NCI-H2029 (cell line): Measurements from ENCODE around the gene CD74.
A peak's percentile ranks its signal among the peaks of the same experiment; 100 is the strongest.

Source experiments
- DNase-seq: peaks from one replicate; lab custom pipeline; 2025; lab: John Stamatoyannopoulos, UW

CD74 gene

GRCh38 chr5:150364004-150364403 is 48.7 kb downstream of the CD74 start:
- DNase-seq: no peak

DNA sequence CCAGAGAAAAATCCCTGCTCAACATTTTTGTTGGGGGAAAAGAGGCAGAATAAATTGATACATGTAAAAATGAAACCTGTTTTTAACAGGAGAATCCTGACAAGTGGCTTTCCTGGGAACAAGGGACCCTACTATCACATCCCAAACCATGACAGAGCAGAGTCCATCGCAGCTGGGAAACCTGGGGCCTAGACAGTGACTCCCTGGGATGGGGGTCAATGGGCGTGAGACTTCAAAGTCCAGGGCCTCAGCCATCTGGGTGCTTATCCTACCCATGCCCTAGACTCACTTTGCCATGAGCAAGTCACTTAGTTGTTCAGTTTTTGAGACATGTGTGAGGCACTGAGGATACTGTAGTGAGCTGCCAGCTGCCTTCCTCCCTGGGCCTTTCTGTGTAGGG is 49.5 kb downstream of the CD74 start:
- DNase-seq: no peak

- no peak for DNase-seq
Observed at GRCh38 chr5:150361301-150361700, 51.4 kb downstream of the CD74 start.

DNA sequence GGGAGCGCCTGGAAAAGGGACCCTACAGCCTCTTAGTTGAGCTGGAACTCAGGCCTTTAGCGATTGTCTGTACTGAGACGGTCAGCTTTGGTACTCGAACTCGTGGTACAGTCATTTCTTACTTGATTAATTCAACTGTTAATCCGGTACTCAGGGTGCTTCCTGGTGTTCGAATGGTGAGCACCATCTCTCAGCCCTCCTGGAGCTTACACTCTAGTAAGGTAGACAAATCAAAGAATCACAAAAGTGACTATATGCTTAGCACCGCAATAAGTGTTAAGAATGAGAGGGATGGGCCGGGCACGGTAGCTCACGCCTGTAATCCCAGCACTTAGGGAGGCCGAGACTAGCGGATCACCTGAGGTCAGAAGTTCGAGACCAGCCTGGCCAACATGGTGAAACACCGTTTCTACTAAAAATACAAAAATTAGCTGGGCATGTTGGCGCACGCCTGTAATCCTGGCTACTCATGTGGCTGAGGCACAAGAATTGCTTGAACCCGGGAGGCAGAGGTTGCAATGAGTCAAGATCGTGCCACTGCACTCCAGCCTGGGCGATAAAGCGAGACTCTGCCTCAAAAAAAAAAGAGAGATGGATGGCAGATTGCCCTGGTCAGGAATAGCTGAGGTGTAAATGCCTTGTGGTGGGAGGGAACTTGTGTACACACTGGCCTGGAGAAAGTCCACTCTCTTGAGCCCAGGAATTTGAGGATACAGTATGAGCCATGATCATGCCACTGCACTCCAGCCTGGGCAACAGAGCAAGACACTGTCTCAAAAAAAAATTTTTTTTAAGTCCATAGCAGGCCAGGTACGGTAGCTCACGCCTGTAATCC is 54.2 kb downstream of the CD74 start:
- no peak for DNase-seq

GRCh38 chr5:150357326-150358260 is 55.1 kb downstream of the CD74 start, which contains the start of gene TCOF1:
TCOF1 (plus strand) TSS chr5:150357697; CDS start chr5:150357747, 50 bp downstream.
- peak; percentile 93 for DNase-seq

GRCh38 chr5:150356575-150357294 is 56.0 kb downstream of the CD74 start:
- no peak for DNase-seq

DNA sequence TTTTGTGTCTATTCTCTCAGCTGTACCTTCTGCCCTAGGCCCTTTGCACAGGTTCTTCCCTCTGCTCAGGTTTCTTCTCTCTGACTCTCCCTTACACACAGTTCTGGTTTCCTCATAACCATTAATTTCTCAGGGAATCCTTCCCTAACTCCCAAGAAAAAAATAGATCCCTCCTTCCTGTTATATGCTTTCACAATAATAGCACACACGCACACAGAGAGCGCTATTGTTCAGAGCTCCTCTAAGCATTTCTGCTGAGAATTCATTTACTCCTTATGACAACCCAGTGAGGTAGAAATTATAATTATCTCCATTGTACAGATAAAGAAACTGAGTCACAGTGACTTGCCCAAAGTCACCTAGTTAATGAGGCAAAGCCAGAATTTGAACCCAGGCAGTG is 56.9 kb downstream of the CD74 start:
- no peak for DNase-seq

GRCh38 chr5:150353032-150353675 is 59.6 kb downstream of the CD74 start:
- no peak for DNase-seq

DNA sequence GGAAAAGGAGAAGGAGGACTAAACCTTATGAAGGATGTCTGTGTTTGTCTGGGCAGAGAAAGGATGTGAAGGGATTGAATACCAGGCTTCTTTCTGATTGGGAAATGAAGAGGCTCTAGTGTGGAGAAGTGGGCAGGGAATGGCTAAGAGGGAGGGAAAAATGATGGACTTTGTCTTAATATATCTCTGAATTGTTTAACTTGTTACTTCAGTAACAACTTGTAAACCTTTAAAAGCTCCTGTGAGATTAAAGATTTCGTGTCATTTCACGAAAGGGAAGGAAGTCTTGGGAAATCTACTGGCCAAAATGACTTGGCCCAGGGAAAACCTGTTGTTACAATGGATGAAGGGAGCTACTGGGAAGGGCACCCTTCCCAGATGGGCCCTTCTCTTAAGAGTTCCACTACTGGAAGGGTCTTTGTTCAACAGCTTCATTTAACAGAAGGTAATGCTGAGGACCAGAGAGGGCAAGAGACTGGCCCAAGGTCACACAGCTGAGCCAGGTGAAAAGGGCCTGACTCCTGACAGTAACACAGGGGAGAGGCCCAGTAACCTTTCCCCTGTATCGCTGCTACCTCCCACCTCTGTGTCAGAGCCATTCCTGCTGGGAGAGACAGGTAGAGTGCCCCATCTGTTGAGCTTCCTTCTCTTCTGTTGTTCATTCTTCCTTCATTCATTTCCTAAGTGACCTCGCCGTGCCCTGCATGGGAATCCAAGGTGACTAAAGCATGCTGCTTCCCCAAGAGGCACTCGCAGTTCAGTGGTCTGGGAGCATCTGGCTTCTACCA is 60.3 kb downstream of the CD74 start:
- no peak for DNase-seq
